GM21390 (cell line): Measurements from ENCODE around the gene RPL27.
A peak's percentile ranks its signal among the peaks of the same experiment; 100 is the strongest.
"Not testable (repeated sequence)": the region's sequence is repeated elsewhere in the genome, so short reads cannot be mapped to it uniquely, and the experiment has no call there.

Source experiments
- ATAC-seq: cut with Tn5 transposase; IDR thresholded peaks from one replicate; pipeline ENCODE4 v1.9.1; 2021; ENCODE audit not compliant: unreplicated experiment

The RPL27 gene

DNA sequence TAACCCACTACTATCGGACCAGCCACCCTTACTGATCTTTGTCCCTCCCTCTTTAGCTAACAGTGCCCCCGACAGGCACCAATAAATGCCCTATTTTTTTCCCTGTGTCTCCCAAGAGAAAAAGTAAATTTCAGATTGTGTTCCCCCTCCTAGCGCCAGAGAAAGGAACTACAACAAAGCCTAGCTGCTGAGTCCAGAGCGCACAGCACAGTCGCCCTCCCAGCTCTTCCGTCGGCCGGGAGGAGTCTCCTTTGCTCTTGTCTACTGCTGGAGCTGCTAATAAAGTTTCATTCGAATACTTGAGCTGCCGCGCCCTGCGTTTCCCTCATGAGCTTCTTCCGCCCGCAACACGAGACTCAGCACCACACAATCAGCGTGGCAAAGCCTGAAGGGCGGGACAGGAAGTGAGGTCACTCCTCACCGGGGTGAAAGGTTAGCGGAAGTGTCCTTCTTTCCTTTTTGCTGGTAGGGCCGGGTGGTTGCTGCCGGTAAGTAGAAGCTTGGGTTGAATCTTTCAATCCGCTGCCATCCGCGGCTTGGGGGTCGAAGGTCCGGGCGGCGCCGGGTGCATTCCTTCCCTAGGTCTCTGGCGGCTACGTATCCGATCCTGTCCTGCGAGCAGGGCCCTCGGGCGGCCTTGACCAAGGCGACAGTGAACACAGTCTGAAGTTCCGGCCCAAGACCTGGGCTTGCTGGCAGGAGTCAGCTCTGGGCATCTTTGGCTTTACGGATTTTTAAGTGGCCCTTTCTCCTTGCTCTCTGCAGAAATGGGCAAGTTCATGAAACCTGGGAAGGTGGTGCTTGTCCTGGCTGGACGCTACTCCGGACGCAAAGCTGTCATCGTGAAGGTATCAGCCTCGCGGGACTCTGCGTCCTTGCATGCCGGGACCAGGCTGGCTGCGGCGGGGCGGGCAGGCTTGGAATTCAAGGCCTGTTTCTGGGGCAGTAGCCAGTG lies at the start of gene RPL27:
RPL27 (plus strand) TSS at position 436 of the 955 bp plus-strand sequence; CDS start at position 768, 332 bp downstream.
- peak; percentile 88 for ATAC-seq

DNA sequence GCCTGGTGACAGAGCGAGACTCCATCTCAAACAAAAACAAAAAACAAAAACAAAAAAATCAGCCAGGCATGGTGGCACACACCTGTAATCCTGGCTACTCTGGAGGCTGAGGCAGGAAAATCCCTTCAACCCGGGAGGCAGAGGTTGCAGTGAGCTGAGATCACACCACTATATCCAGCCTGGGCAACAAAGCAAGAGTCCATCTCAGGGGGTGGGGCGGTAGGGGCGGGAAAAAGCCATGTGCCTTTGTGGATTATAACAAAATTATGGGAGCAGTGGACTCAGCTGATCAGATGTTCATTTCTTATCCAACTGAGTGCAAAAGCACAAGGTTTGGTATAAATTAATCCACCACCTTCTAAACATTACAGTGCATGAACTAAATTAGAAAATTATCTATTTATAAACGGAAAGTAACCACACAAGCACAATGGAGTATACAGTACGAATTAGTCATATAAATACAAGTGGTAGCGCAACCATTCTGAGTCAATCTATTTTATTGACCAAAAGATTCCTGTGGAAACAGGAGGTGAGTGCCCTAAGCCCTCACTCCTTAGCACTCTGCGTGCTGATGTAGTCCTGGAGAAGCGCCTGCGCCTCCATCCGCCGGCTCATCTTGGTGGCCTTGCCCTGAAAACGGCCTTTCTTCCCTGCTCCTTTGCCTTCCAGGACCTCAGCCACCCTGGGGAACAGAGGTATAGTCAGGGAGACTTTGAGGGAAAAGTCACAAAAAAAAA lies 48.0 kb upstream of the RPL27 start:
- ATAC-seq: no peak

DNA sequence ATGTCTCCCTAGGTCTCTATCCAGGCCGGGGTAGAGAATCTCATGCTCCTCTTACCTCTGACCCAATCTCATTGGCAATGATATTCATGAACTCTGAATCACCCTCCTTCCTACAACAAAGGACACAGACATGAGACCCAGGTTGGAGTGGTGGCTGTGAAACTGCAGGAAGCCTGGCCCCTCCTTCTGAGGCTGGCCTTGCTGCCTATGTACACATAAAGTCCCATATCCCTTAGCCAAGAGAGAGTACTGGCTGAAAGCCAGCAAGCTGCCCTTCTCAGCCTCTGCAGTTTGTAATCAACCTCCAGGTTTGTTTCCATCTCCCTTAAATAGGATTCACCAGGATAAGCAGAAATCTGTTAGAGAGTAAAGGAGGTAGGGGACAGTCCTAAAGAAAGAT lies 44.5 kb upstream of the RPL27 start:
- ATAC-seq: no peak

DNA sequence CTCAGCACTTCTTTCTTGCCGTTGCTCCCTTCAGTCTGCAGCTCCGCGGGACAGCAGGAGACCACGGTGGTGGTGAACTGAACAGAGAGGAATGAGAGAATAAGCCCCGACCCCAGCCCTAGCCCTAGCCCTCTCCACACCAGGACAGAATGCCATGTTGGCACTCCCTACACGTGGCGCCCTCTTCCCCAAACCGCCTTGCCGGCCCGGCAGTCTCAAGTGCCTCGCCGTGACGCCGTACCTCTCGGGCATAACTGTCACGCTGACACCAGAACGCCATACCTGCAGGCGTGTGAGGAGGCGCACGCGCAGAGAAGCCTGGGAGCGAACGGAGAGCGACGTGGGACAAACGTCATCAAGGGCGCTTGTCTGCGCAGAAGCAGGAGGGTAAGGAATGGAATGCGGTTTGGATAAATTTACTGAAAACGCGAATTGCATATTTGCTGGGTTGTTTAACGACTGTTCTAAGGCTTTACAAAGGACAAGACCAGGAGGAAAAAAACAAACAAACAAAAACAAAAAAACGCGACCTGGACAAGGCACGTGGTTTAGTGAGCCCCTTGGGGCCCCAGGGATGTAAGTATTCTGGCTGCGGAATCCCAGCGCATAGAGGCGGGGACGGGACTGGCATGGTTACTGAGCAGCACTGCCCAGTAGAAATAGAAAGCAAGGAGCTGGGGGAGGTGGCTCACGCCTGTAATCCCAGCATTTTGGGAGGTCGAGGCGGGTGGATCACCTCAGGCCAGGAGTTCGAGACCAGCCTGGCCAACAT lies 33.9 kb upstream of the RPL27 start, which contains the start of gene AARSD1:
AARSD1 (minus strand) TSS at position 294 of the 772 bp plus-strand sequence; CDS start at position 280, 14 bp downstream.
- ATAC-seq: peak; percentile 75

DNA sequence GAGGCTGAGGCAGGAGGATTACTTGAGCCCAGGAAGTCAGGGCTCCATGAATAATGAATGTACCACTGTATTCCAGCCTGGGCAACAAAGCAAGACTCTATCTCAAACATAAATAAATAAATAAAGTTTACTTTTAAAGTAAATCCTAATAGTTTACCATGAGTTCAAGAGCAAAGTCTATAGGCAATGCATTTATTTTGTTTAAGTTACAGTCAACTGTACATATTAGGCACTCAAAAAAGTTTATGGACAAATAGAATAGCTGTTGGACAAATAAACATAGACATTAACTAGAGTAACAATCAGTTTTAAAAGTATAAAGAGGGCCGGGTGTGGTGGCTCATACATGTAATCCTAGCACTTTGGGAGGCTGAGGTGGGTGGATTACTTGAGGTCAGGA lies 30.3 kb upstream of the RPL27 start:
- no peak for ATAC-seq

DNA sequence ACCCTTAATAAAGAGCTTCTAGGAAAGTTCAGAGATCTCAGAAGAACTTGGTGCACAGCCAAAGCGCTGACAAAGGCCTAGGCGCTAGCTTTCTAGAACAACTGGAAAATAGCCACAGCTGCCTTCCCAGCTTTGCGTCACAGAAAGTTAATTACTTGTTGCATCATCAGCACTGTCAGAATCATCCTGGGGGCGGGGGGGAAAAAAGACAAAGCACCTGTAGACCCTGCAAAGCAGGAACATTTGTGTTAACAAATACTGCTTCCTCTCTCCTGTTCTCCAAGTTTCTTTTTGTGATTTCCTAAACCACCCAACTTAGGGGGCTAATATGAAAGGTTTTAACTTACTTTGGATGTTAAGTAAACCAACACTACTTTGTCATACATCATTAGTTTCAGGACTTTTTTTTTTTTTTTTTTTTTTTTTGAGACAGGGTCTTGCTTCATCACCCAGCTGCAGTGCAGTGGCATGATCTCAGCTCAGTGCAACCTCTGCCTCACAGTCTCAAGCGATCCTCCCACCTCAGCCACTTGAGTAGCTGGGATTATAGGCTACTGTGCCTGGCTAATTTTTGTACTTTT lies 29.1 kb upstream of the RPL27 start:
- ATAC-seq: no peak

DNA sequence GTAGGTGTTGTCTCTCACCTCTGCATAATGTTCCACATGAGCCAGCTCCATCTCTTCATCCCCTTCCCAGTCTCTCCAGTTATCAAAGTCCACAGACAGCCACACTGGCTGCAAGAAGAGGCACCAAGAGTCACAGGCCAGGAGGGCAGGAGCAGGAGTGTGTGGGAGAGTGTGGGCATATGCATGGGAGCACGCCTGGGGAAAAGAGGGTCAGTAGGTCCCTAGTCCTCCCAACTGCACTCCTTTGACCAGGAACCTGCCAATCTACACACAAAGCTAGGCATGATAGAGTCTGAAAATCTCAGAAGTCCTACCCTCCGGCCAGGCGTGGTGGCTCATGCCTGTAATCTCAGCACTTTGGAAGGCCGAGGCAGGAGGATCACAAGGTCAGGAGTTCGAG lies 26.6 kb upstream of the RPL27 start:
- no peak for ATAC-seq

DNA sequence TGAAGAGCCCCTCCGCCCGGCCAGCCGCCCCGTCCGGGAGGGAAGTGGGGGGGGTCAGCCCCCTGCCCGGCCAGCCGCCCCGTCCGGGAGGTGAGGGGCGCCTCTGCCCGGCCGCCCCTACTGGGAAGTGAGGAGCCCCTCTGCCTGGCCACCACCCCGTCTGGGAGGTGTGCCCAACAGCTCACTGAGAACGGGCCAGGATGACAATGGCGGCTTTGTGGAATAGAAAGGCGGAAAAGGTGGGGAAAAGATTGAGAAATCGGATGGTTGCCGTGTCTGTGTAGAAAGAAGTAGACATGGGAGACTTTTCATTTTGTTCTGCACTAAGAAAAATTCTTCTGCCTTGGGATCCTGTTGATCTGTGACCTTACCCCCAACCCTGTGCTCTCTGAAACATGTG lies 24.9 kb upstream of the RPL27 start:
- not testable (repeated sequence) for ATAC-seq

DNA sequence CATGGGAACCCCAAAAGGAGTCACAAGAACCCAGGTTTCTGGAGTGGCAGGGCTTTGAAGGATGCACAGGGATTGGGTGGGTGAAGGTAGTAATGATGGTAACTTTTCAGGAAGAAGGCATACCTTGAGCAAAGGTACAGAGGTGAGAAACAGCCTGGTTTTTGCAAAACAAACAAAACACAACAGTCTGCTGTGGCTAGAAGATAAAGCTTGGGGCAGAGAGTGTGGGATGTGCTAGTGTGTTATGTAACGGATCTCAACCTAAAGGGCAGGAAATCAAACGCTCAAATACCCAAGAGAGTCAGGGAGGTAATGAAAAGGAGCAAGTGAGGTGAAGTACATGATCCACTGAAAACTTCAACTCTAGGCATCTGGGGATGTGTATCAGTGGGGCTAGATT lies 23.0 kb upstream of the RPL27 start:
- no peak for ATAC-seq

DNA sequence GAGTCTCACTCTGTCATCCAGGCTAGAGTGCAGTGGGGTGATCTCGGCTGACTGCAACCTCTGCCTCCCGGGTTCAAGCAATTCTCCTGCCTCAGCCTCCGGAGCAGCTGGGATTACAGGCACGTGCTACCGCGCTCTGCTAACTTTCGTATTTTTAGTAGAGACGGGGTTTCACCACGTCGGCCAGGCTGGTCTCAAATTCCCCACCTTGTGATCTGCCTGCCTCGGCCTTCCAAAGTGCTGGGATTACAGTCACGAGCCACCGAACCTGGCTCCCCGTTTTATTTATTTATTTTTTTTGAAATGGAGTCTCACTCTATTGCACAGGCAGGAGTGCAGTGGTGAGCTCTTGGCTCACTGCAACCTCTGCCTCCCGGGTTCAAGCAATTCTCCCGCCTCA lies 22.5 kb upstream of the RPL27 start:
- not testable (repeated sequence) for ATAC-seq

DNA sequence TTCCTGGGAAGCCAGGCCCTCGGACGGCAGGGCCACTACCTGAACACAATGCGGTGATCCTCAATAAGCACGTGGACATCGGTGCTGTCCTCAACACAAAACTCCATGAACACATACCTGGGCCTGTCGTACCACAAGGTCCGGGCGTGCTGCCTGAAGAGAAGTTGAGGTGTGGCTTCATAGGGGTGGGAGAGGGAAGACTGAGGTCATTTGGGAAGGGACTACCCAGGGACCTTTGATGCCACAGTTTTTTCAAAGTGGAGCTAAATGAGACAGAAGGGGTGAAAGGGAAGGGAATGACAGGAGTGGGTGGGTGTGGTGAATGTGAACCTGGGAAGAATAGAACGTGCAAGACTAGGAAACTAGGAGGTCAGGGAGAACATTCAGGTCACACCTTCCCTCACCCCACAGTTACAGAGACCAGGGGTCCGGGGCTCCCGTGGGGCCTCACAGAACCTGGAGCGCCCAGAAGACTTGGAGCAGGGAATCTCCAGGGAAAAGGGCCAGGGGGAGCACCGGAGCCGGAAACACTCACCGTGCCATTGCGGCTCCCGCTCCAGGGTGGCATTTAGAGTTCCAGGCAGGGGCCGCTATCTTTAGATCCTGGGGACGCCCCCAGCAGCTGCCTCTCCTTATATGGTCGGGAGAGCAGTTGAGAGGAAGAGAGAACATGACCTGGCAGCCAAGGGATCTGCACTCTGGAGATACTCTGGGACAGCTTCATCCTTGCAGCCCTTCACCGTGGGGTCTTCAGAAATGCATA lies 18.5 kb upstream of the RPL27 start, which contains the start of gene PTGES3L:
PTGES3L (minus strand) TSS at position 570 of the 763 bp plus-strand sequence; CDS start at position 543, 27 bp downstream.
- ATAC-seq: no peak

DNA sequence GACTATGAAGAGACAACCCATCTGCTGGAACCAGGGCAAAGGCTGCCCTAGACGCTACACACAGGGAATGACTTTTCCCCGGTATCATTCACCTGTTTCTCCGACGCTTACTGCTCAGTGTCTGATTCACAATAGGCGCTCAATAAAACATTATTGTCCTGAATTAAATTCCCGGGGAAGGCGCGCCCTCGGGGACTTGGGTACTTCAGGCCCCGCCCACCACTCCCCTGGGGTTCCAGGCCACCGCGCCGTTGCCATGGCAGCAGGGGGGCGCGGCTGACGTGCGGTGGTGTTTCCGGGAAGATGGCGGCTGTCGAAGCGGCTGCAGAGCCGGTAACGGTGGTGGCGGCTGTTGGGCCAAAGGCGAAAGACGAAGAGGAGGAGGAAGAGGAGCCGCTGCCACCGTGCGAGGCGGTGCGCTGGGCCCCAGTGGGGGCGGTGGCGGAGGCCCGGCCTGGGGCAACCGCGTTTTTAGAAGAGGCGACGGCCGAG lies 17.9 kb upstream of the RPL27 start, which contains the start of gene RUNDC1:
RUNDC1 (plus strand) TSS at position 292 of the 492 bp plus-strand sequence; CDS start at position 304, 12 bp downstream.
- no peak for ATAC-seq

DNA sequence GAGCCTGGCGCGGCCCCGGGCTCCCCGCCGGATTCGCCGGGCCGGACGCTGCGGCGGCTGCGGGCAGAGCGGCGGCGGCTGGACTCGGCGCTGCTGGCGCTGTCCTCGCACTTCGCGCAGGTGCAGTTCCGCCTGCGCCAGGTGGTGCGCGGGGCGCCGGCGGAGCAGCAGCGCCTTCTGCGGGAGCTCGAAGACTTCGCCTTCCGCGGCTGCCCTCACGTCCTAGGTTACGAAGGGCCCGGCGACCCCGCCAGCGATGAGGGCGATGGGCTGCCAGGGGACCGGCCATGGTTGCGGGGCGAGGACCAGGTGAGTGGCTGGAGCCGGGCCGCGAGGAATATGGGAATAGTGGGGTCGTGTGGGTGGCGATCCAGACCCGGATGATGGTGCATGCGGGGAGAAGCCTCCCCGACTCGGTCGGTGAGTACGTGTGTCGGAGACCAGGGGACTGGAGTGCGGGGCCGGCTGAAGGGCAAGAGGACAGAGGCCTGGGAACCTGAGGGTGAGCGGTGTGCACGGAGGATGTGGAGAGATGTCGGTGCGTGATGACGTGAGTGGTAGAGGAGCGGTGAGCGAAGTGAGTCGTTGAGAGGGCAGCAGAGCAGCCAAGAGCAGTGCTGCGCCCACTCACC lies 17.3 kb upstream of the RPL27 start:
- ATAC-seq: no peak

DNA sequence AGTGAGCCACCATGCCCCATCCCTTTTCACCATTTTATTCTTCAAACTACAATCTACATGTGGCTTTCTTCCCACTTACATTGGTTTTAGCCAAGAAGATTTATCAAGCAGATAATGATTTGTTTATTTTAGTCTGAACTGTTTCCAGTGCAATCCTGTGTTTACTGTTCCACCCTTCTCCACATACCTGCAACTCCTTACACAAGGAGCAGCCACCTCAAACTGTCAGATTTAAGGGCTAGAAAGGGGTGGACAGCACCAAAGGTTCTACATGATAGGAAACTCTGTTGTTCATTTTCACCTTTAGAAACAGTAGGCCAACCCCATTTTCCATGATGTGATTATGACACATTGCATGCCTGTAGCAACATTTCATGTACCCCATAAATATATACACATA lies 16.0 kb upstream of the RPL27 start:
- ATAC-seq: no peak

DNA sequence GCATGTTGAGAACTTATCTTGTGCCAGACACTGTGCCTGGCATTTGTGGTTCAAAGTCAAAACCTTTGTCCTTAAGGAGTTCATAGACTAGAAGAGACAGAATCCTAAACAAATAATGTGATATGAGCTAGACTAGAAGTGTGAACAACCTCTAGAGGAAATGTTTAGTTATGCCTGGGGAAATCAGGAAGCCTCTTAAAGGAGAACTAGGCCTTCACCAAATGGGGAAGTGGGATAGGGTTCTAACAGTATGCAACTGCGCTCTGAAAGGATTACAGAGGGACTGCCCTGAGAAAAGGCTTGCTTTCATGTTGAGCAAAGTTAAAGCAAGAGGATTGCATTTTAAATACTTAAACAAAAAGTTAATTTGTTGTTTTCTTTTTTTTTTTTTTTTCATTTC lies 13.0 kb upstream of the RPL27 start:
- ATAC-seq: no peak

DNA sequence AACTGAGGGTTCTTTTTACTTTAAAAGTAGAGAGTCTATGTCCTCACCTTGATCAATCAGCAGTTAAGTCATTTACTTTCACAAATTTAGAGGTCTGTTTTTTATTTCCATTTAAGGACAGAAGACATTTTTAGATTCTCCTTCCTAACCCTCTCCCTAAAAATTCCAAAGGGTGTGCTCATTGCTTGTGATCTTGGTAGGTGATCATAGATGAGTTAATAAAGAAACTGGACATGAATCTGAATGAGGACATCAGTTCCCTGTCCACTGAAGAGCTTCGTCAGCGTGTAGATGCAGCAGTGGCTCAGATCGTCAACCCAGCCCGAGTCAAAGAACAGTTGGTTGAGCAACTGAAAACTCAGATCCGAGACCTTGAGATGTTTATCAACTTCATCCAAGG lies 9.1 kb upstream of the RPL27 start:
- no peak for ATAC-seq

DNA sequence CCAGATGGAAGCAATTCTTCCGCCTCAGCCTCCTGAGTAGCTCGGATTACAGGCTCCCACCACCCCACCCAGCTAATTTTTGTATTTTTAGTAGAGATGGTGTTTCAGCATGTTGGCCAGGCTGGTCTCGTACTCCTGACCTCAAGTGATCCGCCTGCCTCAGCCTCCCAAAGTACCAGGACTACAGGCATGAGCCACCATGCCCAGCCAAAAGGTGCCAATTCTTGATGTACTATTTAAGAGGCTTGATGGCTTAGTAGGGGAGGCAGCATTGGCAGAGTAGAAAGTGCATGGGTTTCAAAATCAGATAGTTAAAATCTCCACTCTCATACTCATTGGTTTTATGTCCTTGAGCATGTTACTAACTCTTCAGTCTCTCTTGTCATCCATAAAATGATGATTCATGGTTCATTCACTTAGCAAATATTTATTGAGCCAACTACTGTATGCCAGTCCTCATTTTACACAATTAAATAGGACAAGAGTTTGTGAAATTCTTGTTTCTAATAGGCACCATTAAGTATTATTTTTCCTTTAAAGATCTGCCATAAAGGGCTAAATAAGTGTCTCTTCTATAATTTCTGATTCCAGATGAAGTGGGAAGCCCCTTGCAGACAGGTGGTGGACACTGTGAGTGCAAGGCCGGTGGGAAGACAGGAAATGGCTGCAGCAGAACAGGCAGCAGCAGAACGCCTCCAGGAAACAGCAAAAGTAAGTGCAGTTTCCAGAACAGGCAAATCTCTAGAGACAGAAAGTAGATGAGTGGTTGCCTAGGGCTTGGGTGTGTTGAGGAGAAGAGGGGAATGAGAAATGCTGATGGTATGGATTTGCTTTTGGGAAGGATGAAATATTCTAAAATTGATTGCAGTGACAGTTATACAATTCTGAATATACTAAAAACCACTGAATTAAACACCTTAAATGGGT lies 8.2 kb upstream of the RPL27 start:
- ATAC-seq: no peak

DNA sequence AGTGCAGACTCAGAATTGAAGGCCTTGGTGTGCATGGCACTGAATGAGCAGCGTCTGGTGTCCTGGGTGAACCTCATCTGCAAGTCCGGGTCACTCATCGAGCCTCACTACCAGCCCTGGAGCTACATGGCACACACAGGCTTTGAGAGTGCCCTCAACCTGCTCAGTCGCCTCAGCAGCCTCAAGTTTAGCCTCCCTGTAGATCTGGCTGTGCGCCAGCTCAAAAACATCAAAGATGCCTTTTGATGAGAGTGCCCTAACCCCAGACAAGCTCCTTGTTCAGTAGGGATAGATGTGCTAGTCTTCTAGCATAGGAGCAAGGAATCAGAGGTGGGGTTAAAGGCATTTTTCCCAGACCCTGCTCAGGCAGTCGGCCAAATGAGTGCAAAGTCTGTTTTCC lies 6.7 kb upstream of the RPL27 start:
- no peak for ATAC-seq
